Measurements from ENCODE around the gene SYP. TPM values are rescaled to one million over a fixed set of nuclear protein-coding genes. Genes with fewer than 3 reads are reported as not detected.

The SYP gene
- 1 to 10 TPM in 5 of 7 donors, under 1 TPM in 2; 0.52 to 3.6 (median 1.5) TPM for total RNA-seq
- 1 to 10 TPM in 2 of 3 donors, under 1 TPM in 1; 0.48 to 2.1 (median 1.3) TPM for polyA plus RNA-seq
- long read RNA-seq, donor 1, partial matches to known transcripts = 0 of 2 reads
- long read RNA-seq, donor 1, other reads (novel, unspliced or antisense) = 0 of 2 reads
- long read RNA-seq, donor 2, partial matches to known transcripts = 0 of 2 reads
- long read RNA-seq, donor 2, other reads (novel, unspliced or antisense) = 0 of 2 reads

DNA sequence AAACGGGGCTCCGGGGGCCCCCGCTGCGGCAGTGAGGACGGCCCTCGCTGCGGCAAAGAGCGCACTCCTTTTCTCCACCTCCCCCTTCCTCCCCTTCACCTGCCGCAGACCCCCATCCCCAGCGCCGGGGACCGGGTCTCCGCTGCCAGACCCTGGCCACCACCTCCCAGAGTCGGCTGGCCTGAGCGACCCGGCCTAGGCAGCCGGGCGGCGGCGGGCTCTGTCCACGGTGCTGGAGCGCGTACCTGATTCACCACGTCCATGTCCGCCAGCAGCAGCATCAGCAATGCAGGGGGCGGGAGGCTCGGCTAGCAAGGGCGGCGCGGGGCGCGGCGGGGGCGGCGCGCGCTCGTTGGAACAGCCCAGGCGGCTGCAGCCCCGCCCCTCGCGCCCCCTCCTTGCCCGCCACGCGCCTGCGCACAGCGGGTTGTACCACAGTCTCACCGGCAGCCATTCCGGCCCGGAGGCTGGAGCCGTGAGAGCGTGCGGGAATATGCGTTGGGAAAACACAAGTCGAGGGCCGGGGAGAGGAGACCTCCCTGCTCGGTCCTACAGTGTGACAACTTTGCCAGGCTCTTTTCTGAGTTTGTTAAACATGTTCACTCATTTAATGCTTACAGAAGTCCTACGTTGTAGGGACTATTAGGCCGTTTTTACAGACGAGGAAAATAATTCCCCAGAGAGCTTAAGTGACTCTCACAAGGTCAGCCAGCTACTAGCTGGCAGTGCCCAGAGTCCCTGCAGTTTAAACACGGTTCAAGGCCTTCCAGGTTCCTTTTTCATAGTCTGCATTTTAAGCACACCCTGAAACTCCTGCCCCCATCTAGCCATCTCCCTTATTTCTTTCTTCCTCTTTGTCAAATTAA is at the start of gene SYP:
Gene SYP, minus strand, starts transcription at position 288 of the 866 bp plus-strand sequence. Its CDS starts 7 bp downstream, at position 281.
- peaks cover 0 to 2% (median 0%) of the 10 kb centered on the region in 7 donors for H3K27me3 ChIP-seq (replicated peaks in 1 of 7)
- peak within 1 kb of the TSS; percentile 36 to 83 (median 76) for H3K27ac ChIP-seq
- intact Hi-C loops (cut with DNase I; ENCODE audit: low total_unique reads) = no loop called here
- no peaks in the 10 kb centered on the region for H3K36me3 ChIP-seq
- peak; percentile 95 for DNase-seq
- peaks cover 0 to 16% (median 2%) of the 10 kb centered on the region in 6 donors for H3K4me1 ChIP-seq
- TF ChIP-seq, protein P1, sequence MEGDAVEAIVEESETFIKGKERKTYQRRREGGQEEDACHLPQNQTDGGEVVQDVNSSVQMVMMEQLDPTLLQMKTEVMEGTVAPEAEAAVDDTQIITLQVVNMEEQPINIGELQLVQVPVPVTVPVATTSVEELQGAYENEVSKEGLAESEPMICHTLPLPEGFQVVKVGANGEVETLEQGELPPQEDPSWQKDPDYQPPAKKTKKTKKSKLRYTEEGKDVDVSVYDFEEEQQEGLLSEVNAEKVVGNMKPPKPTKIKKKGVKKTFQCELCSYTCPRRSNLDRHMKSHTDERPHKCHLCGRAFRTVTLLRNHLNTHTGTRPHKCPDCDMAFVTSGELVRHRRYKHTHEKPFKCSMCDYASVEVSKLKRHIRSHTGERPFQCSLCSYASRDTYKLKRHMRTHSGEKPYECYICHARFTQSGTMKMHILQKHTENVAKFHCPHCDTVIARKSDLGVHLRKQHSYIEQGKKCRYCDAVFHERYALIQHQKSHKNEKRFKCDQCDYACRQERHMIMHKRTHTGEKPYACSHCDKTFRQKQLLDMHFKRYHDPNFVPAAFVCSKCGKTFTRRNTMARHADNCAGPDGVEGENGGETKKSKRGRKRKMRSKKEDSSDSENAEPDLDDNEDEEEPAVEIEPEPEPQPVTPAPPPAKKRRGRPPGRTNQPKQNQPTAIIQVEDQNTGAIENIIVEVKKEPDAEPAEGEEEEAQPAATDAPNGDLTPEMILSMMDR (IDR thresholded peaks at IDR 0.05 in 8 of 11, conservative IDR thresholded peaks at IDR 0.05 in 3 of 11) = no peak
- peak in 1 of 3 donors; percentile 64 for TF ChIP-seq POLR2A (IDR thresholded peaks at IDR 0.05)
- peak; percentile 91 to 95 (median 95) for TF ChIP-seq POLR2AphosphoS5 (IDR thresholded peaks at IDR 0.05)
- no peaks in the 10 kb centered on the region for H3K9me3 ChIP-seq
- H3K4me3 ChIP-seq = peak within 1 kb of the TSS in 7 of 8 donors; percentile 20 to 62 (median 31)
- 0 to 33% (median 1%) methylated on average over 9 to 61 of the region's 61 CpGs for WGBS, 5 donors

DNA sequence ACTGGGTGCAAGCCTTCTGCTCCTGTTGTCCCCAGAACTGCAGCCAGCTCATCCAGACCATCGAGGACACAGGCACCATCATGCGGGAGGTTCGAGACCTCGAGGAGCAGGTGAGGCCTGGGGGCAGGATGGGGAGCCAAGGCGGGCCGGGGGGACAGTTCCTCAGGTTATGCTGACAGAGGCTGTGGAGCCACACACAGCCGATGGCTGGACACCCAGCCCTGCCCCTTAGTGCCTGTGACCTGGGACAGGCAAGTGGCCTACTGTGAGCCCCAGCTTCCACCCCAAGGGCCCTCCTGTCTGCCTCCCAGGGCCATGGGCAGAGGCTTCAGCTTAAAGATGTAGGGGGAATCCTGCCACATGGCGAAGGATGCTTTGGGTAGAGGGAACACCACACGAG is 49.6 kb upstream of the SYP start:
- intact Hi-C loops (cut with DNase I; ENCODE audit: low total_unique reads) = no loop called here
- WGBS, 5 donors = 81 to 94% (median 90%) methylated on average over 2 to 9 of the region's 9 CpGs

DNA sequence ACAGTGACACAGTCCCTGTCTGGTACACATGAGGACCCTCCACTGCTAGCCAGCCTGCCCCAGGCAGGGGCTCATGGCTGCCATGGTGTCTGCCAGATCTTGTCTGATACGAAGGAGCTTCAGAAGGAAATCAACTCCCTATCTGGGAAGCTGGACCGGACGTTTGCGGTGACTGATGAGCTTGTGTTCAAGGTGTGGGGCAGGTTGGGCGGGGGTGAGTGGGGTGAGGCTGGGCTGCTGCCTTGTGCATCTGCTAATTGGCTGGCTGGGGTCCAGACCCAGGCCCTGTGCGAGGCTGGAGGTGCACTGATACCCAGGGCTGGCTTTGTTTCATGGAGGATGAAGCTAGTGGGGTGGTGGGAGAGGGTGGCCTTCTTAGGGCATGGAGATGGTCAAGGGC is 49.1 kb upstream of the SYP start:
- Histone ChIP-seq H3K4me1 (peaks cover 0 to 7% (median 0%) of the 10 kb centered on the region in 6 donors), H3K9me3 (no peaks in the 10 kb centered on the region), H3K27ac (no peak overlapping the region), H3K27me3 (replicated peaks in 1 of 7) (no peaks in the 10 kb centered on the region), H3K4me3 (no peak overlapping the region), H3K36me3 (peaks cover 0 to 76% (median 34%) of the 10 kb centered on the region in 6 donors)
- intact Hi-C loops (cut with DNase I; ENCODE audit: low total_unique reads) = no loop called here
- 80 to 95% (median 93%) methylated on average over 6 of the region's 6 CpGs for WGBS, 5 donors
- DNase-seq = no peak
- no peak for TF ChIP-seq POLR2A (IDR thresholded peaks at IDR 0.05)

More for the DNA sequence above, 49.6 kb upstream of the SYP start:
- TF ChIP-seq, protein P1 (IDR thresholded peaks at IDR 0.05 in 8 of 11, conservative IDR thresholded peaks at IDR 0.05 in 3 of 11) = no peak
- TF ChIP-seq POLR2AphosphoS5 (IDR thresholded peaks at IDR 0.05) (no peak), POLR2A (IDR thresholded peaks at IDR 0.05) (no peak)
- H3K4me3 ChIP-seq = no peak overlapping the region
- H3K36me3 ChIP-seq = peaks cover 0 to 70% (median 30%) of the 10 kb centered on the region in 6 donors
- peaks cover 0 to 9% (median 0%) of the 10 kb centered on the region in 6 donors for H3K4me1 ChIP-seq
- H3K27ac ChIP-seq = no peak overlapping the region
- H3K9me3 ChIP-seq = no peaks in the 10 kb centered on the region
- H3K27me3 ChIP-seq (replicated peaks in 1 of 7) = no peaks in the 10 kb centered on the region
- DNase-seq = no peak

DNA sequence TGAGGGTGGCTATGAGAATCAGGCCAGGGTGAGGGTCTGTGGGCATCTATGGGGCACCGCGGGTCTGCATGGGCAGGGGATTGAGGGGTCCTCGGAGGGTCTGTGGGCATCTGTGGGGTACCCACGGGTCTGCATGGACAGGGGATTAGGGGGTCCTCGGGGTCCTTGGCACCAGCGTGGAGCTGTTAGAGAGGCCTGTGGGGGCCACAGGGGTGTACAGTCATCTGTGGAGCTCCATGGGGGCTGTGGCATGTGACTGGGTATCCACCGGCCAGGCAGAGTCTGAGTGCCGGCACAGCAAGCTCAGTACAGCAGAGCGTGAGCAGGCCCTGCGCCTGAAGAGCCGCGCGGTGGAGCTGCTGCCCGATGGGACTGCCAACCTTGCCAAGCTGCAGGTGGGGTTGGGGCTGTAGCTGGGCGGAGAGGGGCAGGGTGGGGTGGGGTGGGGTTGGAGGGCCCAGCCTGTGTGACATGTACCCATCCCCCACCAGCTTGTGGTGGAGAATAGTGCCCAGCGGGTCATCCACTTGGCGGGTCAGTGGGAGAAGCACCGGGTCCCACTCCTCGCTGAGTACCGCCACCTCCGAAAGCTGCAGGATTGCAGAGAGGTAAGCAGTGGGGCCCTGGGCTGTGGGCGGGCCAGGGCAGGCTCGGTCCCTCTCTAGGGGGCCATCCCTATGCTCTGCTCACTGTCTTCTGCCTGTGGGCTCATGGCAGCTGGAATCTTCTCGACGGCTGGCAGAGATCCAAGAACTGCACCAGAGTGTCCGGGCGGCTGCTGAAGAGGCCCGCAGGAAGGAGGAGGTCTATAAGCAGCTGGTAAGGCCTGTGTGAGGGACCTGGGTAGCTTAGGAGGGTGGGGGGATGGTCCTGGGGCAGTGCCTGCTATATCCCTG is 48.2 kb upstream of the SYP start:
- intact Hi-C loops (cut with DNase I; ENCODE audit: low total_unique reads) = no loop called here
- Histone ChIP-seq H3K4me3 (no peak overlapping the region), H3K36me3 (peaks cover 0 to 85% (median 43%) of the 10 kb centered on the region in 6 donors), H3K27me3 (replicated peaks in 1 of 7) (no peaks in the 10 kb centered on the region), H3K4me1 (no peaks in the 10 kb centered on the region), H3K27ac (no peak overlapping the region), H3K9me3 (no peaks in the 10 kb centered on the region)
- TF ChIP-seq, protein P1 (IDR thresholded peaks at IDR 0.05 in 8 of 11, conservative IDR thresholded peaks at IDR 0.05 in 3 of 11) = no peak
- TF ChIP-seq POLR2AphosphoS5 (IDR thresholded peaks at IDR 0.05) (no peak), POLR2A (IDR thresholded peaks at IDR 0.05) (no peak)
- WGBS, 5 donors = 87 to 92% (median 88%) methylated on average over 8 to 28 of the region's 28 CpGs
- DNase-seq = no peak

Measured in spleen (tissue), 13 donors.